Sigmoid colon (tissue), 4 donors: Measurements from ENCODE around the gene MYH13.

Experiments
- CTCF ChIP-seq, 4 experiments: fragments of 450-650 bp in 3 of 4; fragments of 200-600 bp in 1 of 4; IDR thresholded peaks; one replicate each; pipeline ENCODE4 v1.5.1; 2016 to 2019; ENCODE audit warnings: antibody characterized with exemption in 4 of 4, mild to moderate bottlenecking in 3 of 4, moderate library complexity in 2 of 4
- POLR2A ChIP-seq, 2 donors: fragments of 450-650 bp; IDR thresholded peaks; one replicate each; pipeline ENCODE4 v1.6.1; 2016; ENCODE audit warnings: antibody characterized with exemption in 2 of 2, mild to moderate bottlenecking in 2 of 2, moderate library complexity in 2 of 2
- POLR2AphosphoS5 ChIP-seq, 4 donors: sonication (generic); formaldehyde crosslinking; IDR thresholded peaks; one replicate each; pipeline ENCODE4 v1.6.1; 2017; ENCODE audit warnings: antibody characterized with exemption in 4 of 4

DNA sequence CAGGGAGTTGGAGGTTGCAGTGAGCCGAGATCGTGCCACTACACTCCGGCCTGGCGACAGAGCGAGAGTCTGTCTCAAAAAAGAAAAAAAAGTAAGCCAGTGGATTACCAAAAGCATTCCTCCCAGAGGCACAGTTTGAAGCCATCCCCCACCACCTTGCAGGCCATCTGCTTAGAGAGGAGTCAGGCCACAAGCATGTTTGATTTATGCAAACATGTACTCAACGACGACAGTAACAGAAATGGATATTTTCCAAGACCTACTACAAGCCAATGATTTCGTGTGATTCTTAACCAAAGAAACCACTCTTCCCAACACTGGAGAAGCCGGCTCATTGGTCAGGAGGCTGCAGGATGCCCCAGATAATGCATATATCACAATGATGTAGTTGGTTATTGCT is 34.8 kb downstream of the MYH13 start:
- TF ChIP-seq CTCF (IDR thresholded peaks at IDR 0.05) (no peak), POLR2A (IDR thresholded peaks at IDR 0.05) (no peak), POLR2AphosphoS5 (IDR thresholded peaks at IDR 0.05) (no peak)
